Kidney epithelial cell (primary cell): ENCODE data around the gene RPS8. TPM values are rescaled to one million over a fixed set of nuclear protein-coding genes. Genes with fewer than 3 reads are reported as not detected.
A peak's percentile ranks its signal among the peaks of the same experiment; 100 is the strongest.

Source experiments
- DNase-seq: peaks from one replicate; pipeline ENCODE4 v3.0.0-alpha.2; 2010; ENCODE audit warnings: low read depth
- H3K27me3 ChIP-seq: 2 replicates; pipeline ENCODE4 v1.6.0; 2011; ENCODE audit warnings: low read length; ENCODE audit not compliant: control insufficient read depth, insufficient read depth
- H3K36me3 ChIP-seq: 2 replicates; pipeline ENCODE4 v1.5.1; 2011; ENCODE audit warnings: low read length; ENCODE audit not compliant: control insufficient read depth, insufficient read depth
- H3K4me3 ChIP-seq: 2 replicates; pipeline ENCODE4 v1.5.1; 2011; ENCODE audit warnings: low read depth, mild to moderate bottlenecking, control low read depth, low read length
- total RNA-seq: library from RNA; depleted of rRNA; stranded (reverse); fragments of >200 nt; gene quantifications from 2 replicates; pipeline ENCODE4 v1.2.3, GENCODE V29; 2015
- TF ChIP-seq, protein P1 (sequence below): IDR thresholded peaks from 2 replicates; pipeline ENCODE4 v1.5.1; 2011; ENCODE audit warnings: mild to moderate bottlenecking, moderate library complexity, low read length, control low read depth, inconsistent platforms; ENCODE audit not compliant: insufficient read depth, poor library complexity, severe bottlenecking

The RPS8 gene
- total RNA-seq, 1 donor from 2014 or later, result 4,100 TPM

DNA sequence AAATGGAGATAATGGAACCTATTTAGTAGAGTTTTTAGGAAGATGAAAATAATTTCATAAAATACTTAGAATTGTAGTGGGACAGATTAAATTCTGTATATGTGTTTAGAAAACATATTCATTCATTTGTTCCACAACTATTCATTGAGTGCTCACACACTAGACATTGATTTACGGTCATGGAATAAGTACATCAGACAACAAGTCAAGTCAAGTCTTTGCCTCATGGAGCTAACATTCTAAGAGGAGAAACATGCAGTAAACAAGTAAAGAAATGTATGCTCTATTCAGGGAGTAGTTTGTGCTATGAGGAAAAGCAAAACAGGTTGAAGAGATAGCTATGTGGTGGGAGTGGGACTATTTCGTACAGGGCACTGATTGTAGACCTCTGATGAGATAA lies 42.0 kb downstream of the RPS8 start:
- H3K4me3 ChIP-seq, result no peak overlapping the region
- TF ChIP-seq, protein P1, sequence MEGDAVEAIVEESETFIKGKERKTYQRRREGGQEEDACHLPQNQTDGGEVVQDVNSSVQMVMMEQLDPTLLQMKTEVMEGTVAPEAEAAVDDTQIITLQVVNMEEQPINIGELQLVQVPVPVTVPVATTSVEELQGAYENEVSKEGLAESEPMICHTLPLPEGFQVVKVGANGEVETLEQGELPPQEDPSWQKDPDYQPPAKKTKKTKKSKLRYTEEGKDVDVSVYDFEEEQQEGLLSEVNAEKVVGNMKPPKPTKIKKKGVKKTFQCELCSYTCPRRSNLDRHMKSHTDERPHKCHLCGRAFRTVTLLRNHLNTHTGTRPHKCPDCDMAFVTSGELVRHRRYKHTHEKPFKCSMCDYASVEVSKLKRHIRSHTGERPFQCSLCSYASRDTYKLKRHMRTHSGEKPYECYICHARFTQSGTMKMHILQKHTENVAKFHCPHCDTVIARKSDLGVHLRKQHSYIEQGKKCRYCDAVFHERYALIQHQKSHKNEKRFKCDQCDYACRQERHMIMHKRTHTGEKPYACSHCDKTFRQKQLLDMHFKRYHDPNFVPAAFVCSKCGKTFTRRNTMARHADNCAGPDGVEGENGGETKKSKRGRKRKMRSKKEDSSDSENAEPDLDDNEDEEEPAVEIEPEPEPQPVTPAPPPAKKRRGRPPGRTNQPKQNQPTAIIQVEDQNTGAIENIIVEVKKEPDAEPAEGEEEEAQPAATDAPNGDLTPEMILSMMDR, result no peak
- no peak for DNase-seq
- no peaks in the 10 kb centered on the region for H3K36me3 ChIP-seq
- H3K27me3 ChIP-seq, result no peaks in the 10 kb centered on the region

DNA sequence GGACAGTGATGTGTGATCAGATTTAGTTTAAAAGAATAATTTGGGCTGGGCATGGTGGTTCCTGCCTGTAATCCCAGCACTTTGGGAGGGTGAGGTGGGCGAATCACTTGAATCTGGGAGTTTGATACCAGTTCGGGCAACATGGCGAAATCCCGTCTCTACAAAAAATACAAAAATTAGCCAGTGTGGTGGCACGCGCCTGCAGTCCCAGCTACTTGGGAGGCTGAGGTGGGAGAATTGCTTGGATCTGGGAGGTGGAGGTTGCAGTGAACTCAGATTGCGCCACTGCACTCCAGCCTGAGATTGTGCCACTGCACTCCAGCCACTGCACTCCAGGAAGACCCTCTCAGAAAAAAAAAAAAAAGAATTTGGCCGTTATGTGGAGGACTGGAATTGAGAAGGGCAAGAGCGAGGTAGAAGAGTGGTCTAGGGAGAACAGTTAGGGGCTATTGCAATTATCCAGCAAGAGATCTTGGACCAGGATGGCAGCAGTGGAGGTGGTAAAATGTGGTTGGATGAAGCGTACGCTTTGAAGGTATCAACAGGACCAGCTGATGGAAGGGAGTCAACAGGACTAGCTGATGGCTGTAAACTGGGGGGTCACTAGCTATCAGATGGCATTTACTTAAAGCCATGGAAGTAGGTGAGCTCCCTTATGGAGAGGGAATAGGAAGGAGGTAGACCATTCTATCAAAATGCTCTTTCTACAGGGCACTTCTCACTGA lies 42.6 kb downstream of the RPS8 start:
- Histone ChIP-seq H3K27me3 (no peaks in the 10 kb centered on the region), H3K4me3 (no peak overlapping the region), H3K36me3 (no peaks in the 10 kb centered on the region)
- DNase-seq, result no peak
- TF ChIP-seq, protein P1, result no peak

DNA sequence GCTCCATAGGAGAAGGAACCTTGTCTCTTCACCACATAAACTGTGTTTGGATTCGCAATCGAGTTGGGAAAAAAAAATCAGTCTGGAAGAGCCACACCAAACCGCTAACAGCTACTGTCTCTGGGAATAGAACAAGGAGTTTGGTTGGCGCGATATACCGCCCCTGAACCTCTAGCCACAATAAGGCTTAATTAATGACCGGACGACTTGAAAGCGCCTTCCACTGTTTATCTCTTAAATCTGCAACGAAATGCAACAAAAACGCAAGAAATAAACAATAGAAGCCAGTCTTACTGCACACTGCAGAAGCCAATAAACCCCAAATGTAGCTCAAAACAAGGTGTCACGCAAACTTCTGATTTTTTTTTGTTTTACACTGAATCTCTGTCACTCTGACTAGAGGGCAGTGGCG lies 43.9 kb downstream of the RPS8 start:
- DNase-seq, result no peak
- TF ChIP-seq, protein P1, result no peak
- no peaks in the 10 kb centered on the region for H3K36me3 ChIP-seq
- no peaks in the 10 kb centered on the region for H3K27me3 ChIP-seq
- H3K4me3 ChIP-seq, result peak overlapping the region; percentile 15

DNA sequence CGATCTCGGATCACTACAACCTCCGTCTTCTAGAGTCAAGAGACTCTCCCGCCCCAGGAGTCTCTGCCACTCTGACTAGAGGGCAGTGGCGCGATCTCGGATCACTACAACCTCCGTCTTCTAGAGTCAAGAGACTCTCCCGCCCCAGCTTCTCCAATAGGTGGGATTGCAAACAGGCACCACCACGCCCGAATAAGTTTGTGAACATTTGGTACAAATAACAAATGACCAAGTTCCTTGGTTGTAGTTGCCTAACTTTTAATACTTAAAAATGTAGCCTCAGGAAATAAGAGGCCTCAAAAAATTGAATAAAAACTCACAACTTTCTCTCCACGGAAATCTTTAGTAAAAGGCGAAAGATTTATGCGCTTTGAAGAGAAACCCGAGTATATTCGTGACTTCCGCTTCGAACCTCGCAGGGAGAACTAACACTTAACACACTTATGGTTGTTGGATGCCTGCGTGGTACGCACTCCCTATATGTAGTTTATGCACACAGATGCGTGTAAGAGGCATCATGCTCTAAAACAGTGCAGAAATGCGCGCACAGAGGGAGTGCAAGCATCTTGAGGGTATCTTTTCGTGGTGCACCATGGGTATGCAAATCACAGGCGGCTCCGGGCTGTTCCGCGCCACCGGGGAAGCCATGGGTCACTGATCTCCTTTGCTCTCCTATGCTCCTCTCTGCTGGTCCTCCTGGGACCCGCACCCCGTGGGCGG lies 44.4 kb downstream of the RPS8 start:
- Histone ChIP-seq H3K36me3 (no peaks in the 10 kb centered on the region), H3K27me3 (no peaks in the 10 kb centered on the region), H3K4me3 (peak overlapping the region; percentile 42)
- peak; percentile 85 for DNase-seq
- TF ChIP-seq, protein P1, result no peak

DNA sequence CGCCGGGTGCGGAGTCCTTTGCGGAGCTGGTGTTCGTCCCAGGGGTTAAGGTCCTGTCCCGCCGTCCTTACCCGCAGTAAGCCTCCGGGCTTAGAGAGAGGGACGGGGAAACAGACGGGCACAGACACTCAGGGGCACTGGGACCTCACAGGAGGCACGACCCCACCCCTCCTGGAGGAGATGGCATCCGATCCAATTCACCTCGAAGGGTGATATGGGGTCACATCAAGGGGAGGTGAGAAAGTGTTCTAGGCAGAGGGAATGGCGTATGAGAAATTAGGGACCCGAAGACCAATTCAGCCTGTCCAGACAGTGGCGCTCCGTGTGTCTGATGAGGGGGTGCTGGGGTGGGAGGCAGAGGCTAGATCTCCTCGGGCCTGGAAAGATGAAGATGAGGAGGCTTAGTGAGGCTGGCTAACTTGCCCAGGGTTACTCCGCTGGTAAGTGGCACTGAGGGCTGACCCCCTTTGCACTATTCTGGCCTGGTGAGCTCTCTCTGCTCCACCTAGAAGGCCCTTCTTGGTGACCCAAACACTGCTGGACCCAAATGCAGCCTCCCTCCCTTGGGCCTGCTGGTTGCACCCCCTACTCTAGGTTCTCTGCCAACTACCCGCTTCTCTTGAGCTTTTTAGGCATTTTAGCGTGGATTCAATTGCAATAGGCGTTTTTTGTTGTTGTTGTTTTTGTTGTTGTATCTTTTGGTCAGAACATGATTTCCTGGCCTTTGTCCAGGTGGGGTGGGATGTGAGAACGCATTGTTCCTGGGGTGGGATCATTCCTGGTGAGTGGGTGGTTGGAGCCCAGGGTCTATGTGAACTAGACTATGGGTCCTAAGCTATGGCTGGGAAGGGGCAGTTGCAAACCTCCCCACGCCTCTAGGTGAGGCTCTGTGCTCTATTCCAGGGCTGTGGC lies 45.2 kb downstream of the RPS8 start:
- TF ChIP-seq, protein P1, result no peak
- no peaks in the 10 kb centered on the region for H3K27me3 ChIP-seq
- DNase-seq, result no peak
- H3K4me3 ChIP-seq, result peak overlapping the region; percentile 42
- H3K36me3 ChIP-seq, result no peaks in the 10 kb centered on the region
